ENCODE results near the gene PTPRC.
A peak's percentile ranks its signal among the peaks of the same experiment; 100 is the strongest.

PTPRC gene

DNA sequence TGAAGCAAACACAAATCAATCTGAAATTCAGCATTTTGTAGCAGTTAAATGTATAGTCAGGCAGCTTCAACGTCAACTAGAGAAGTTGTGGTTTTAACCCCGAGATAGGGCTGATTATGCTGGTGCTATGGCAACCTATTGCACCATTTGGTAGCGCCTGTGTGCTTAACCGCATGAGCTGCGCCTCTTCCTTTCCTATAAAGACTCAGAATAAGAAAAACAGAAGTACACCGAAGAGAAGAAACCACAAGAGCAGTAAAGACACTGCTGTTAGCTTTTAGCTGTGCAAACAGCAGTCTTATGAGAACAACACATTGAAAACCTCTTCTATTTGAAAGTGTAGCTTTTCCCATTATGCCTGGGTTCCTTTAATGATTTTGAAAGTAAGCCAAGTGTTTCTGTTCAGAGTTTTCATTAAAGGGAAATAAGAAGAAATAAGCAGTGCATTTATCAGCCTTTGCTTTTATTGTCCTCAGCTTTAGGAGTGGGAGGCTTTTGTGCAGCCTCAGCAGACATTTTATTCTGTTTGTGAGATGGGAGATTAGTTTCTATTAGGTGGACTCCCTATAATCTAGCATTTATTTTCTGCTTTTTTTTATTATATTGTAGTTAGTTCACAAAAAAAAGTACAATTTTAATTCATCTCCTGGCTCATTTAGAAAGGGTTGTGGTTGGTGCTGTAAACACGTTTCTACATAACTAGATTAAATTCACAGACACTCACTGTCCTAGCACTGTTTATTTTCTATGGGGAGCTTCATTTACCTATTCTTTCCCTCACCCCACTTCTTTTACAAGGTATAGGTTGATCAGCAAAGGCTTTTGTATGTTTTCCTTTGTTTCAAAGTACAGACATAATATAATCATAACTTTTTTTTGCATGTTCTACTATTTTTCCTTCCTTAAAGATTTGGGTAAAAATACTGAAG is 43.3 kb downstream of the PTPRC start:
- TF ChIP-seq, protein P1, sequence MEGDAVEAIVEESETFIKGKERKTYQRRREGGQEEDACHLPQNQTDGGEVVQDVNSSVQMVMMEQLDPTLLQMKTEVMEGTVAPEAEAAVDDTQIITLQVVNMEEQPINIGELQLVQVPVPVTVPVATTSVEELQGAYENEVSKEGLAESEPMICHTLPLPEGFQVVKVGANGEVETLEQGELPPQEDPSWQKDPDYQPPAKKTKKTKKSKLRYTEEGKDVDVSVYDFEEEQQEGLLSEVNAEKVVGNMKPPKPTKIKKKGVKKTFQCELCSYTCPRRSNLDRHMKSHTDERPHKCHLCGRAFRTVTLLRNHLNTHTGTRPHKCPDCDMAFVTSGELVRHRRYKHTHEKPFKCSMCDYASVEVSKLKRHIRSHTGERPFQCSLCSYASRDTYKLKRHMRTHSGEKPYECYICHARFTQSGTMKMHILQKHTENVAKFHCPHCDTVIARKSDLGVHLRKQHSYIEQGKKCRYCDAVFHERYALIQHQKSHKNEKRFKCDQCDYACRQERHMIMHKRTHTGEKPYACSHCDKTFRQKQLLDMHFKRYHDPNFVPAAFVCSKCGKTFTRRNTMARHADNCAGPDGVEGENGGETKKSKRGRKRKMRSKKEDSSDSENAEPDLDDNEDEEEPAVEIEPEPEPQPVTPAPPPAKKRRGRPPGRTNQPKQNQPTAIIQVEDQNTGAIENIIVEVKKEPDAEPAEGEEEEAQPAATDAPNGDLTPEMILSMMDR (conservative IDR thresholded peaks at IDR 0.05), result no peak
- peak overlapping the region; percentile 79 for H3K27ac ChIP-seq

DNA sequence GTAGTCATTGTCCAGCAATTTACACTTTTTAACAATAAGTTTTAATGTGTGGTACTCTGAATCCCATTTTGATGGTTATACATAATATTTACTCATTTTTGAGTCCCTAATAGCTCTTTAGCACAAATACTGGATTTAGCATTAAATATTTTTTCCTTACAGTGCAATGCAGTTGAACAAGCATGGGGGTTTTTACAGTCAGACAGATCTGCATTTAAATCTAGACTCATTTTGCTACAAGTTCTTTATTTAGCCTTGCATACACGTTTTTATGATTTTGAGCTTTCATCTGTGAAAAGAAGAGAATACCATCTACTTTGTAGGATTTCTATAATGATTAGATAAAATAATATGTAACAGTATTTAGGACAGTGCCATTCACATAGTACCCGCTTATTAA is 44.0 kb downstream of the PTPRC start:
- TF ChIP-seq, protein P1 (conservative IDR thresholded peaks at IDR 0.05), result no peak
- peak overlapping the region; percentile 79 for H3K27ac ChIP-seq

DNA sequence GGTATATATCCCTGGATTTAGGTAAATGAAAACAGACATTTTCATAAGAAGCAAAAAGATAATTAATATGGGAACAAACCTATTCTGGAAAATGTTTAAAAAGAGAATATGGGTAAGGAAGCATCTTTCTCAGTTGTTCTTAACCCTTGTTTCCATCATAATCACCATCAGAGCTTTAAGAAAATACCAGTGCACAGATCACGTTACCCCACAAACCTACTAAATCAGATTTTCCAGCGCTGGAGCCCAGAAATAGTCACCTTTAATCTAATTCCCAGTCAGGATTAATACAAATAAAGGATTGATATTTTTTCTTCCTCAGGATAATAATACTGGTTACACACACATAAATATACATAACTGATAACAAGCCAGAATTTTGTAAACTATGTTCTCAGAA is 44.6 kb downstream of the PTPRC start:
- H3K27ac ChIP-seq, result no peak overlapping the region; the same call in 1 of the 2 replicates
- TF ChIP-seq, protein P1 (conservative IDR thresholded peaks at IDR 0.05), result no peak

DNA sequence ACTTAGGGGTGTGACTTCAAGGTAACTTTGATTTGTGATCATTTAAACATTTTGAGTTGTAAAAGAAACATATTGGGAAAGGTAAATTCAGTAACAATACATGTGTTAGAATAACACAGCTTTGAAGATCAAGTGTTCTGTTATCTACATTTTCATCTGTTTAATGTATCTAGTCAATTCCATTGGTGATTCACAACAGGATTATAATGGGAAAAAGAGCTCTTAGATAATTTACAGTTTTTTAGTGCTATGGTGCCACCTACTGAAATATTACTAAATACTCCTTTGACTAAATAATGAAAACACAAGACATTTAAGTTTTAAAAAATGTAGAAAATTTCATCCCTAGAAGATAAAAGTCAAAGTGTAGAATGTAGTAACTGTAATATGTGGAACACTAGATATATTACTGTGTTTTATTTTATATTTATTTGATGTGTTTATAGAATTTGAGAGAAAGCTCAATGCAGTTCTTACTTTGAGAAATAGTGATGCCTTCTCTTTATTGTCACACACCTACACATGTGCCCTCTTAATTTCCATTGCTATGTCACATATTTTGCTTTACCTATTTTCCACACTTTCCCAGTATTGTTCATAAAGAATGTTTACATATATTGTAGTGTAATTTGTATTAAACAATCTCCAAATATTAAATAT is 47.4 kb downstream of the PTPRC start:
- TF ChIP-seq, protein P1 (conservative IDR thresholded peaks at IDR 0.05), result peak; percentile 68

GRCh38 chr1:198687429-198687828 is 48.6 kb downstream of the PTPRC start:
- TF ChIP-seq, protein P1 (conservative IDR thresholded peaks at IDR 0.05), result no peak

More for the DNA sequence above, 47.4 kb downstream of the PTPRC start:
- no peak overlapping the region for H3K27ac ChIP-seq

GRCh38 chr1:198691063-198691462 is 52.2 kb downstream of the PTPRC start:
- TF ChIP-seq, protein P1 (conservative IDR thresholded peaks at IDR 0.05), result no peak
- H3K27ac ChIP-seq, result no peak overlapping the region

More at GRCh38 chr1:198687429-198687828, 48.6 kb downstream of the PTPRC start:
- no peak overlapping the region for H3K27ac ChIP-seq

DNA sequence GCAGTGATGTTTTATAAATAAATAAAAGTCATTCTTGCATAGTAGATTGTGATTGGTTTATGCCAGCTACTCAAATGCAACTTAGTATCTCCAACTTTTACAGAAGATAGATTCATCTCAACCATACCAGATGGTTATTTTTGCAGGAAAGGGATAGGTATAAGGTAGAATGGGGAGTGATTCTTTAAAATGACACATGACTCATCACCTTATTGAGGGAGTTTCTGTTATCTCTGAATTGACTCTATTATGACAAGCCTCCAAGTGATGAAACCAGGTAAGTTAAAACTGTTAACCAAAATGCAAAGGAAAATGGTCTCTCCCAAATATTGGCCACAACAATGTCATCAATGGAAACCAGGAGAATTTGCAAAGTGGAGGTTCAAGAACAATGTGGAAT is 54.5 kb downstream of the PTPRC start:
- H3K27ac ChIP-seq, result no peak overlapping the region
- TF ChIP-seq, protein P1 (conservative IDR thresholded peaks at IDR 0.05), result no peak

Data from VCaP (cell line).